Measurements from ENCODE around the gene TBC1D22A. TPM values are rescaled to one million over a fixed set of nuclear protein-coding genes. Genes with fewer than 3 reads are reported as not detected.

Gene TBC1D22A
- total and polyA plus RNA-seq, 9 of the 15 experiments (the other 6 are each of a cell fraction or from before 2014, with no cell fraction given), result 0.20 to 11.5 (median 5.2) TPM

DNA sequence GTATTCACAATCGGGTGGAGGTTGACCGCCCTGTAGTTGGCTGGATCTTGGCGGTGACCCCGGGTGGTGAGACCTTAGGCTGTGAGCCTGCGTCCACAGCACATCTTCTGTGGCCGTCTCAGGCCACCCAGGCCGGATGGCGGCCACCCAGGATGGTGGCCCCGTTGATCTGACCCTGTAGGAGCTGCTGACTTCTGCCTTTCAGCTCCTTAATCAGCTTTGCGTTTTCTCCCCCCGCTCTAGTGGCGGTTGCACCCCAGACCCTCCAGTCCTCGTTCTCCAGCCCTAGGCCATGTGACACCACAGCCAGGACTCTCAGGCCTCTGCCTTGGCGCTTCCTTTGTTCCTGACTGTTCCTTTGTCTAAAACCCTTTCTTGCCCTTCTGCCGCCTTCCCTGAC is 244.0 kb downstream of the TBC1D22A start:
- H3K9ac ChIP-seq (ENCODE audit: insufficient read depth in 1 of 2, low read depth in 2 of 2, low read length in 2 of 2), result peak overlapping the region in 1 of 2 experiments; percentile 17; a peak in 1 of 4 replicates
- FAIRE-seq (no peak), DNase-seq (ENCODE audit: extremely low read depth in 1 of 4, low spot score in 3 of 4) (no peak), ATAC-seq (no peak)
- CTCF ChIA-PET (ENCODE audit: low intra/inter-chr PET ratio), result no interaction called here
- in situ Hi-C loops (cut with MboI) (no loop called here), intact Hi-C loops (cut with micrococcal nuclease) (no loop called here)
- POLR2A ChIA-PET, result no interaction called here
- BruUV-seq (replicated peaks), result no TSS peak
- H4K20me1 ChIP-seq (replicated peaks; ENCODE audit: control insufficient read depth, insufficient read depth, low read length), result no peaks in the 10 kb centered on the region
- no peak overlapping the region for H3K27ac ChIP-seq (ENCODE audit: extremely low read depth, low read depth, low read length)
- no peak overlapping the region for H2AFZ ChIP-seq (ENCODE audit: low read depth, low read length)
- H3K9me1 ChIP-seq (ENCODE audit: control insufficient read depth, insufficient read depth, low read length), result no peaks in the 10 kb centered on the region
- no peaks in the 10 kb centered on the region for H3K27me3 ChIP-seq (ENCODE audit: control insufficient read depth in 2 of 2, insufficient read depth in 2 of 2, low read length in 2 of 2)
- H3K4me2 ChIP-seq (ENCODE audit: insufficient read depth, low read length), result no peak overlapping the region
- no peaks in the 10 kb centered on the region for H3K4me1 ChIP-seq (replicated peaks in 1 of 2; ENCODE audit: control insufficient read depth in 2 of 2, insufficient read depth in 2 of 2, low read length in 2 of 2)
- H3K79me2 ChIP-seq (ENCODE audit: control insufficient read depth, insufficient read depth, low read length), result no peaks in the 10 kb centered on the region
- no peaks in the 10 kb centered on the region for H3K9me3 ChIP-seq (replicated peaks; ENCODE audit: control insufficient read depth, insufficient read depth, low read depth, low read length)
- no peak overlapping the region for H3K4me3 ChIP-seq
- H3K36me3 ChIP-seq (ENCODE audit: control insufficient read depth, insufficient read depth, low read length), result peaks cover 4% of the 10 kb centered on the region; the same call in 2 of the 3 replicates
- WGBS (ENCODE audit: insufficient coverage, low coverage, missing lambda C conversion rate), result 95% methylated on average over 7 of the region's 15 CpGs
- TF ChIP-seq CBX8 (IDR thresholded peaks at IDR 0.05; ENCODE audit: borderline replicate concordance, extremely low read depth, low read depth, low read length, poor library complexity, severe bottlenecking) (no peak), JUN (IDR thresholded peaks at IDR 0.05; ENCODE audit: borderline replicate concordance, low read depth, low read length) (no peak), JUN (CRISPR knock-in tag; IDR thresholded peaks at IDR 0.05; ENCODE audit: borderline replicate concordance) (no peak), KAT2B (IDR thresholded peaks at IDR 0.05; ENCODE audit: low read depth, low read length) (no peak), GTF2F1 (IDR thresholded peaks at IDR 0.05; ENCODE audit: low read depth, low read length) (no peak), BRD9 (IDR thresholded peaks at IDR 0.05; ENCODE audit: low read depth, partially characterized antibody) (no peak), POLR2G (IDR thresholded peaks at IDR 0.05; ENCODE audit: low read depth, low read length) (no peak), PTTG1 (tag; IDR thresholded peaks at IDR 0.05; ENCODE audit: low read depth) (no peak), HLTF (IDR thresholded peaks at IDR 0.05) (no peak), ZNF134 (CRISPR knock-in tag; conservative IDR thresholded peaks at IDR 0.05) (no peak), ZC3H8 (IDR thresholded peaks at IDR 0.05) (no peak), PHB2 (IDR thresholded peaks at IDR 0.05; ENCODE audit: low read depth) (no peak), CEBPG (CRISPR knock-in tag; IDR thresholded peaks at IDR 0.05) (no peak), CEBPG (tag; conservative IDR thresholded peaks at IDR 0.05 in 1 of 2, IDR thresholded peaks at IDR 0.05 in 1 of 2) (no peak), E2F3 (CRISPR knock-in tag; IDR thresholded peaks at IDR 0.05) (no peak)
- TF ChIP-seq, protein P1, sequence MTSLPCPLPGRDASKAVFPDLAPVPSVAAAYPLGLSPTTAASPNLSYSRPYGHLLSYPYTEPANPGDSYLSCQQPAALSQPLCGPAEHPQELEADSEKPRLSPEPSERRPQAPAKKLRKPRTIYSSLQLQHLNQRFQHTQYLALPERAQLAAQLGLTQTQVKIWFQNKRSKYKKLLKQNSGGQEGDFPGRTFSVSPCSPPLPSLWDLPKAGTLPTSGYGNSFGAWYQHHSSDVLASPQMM (CRISPR knock-in tag; IDR thresholded peaks at IDR 0.05), result no peak
- TF ChIP-seq, protein P2, sequence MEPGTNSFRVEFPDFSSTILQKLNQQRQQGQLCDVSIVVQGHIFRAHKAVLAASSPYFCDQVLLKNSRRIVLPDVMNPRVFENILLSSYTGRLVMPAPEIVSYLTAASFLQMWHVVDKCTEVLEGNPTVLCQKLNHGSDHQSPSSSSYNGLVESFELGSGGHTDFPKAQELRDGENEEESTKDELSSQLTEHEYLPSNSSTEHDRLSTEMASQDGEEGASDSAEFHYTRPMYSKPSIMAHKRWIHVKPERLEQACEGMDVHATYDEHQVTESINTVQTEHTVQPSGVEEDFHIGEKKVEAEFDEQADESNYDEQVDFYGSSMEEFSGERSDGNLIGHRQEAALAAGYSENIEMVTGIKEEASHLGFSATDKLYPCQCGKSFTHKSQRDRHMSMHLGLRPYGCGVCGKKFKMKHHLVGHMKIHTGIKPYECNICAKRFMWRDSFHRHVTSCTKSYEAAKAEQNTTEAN (CRISPR knock-in tag; IDR thresholded peaks at IDR 0.05), result no peak
- TF ChIP-seq, protein P3, sequence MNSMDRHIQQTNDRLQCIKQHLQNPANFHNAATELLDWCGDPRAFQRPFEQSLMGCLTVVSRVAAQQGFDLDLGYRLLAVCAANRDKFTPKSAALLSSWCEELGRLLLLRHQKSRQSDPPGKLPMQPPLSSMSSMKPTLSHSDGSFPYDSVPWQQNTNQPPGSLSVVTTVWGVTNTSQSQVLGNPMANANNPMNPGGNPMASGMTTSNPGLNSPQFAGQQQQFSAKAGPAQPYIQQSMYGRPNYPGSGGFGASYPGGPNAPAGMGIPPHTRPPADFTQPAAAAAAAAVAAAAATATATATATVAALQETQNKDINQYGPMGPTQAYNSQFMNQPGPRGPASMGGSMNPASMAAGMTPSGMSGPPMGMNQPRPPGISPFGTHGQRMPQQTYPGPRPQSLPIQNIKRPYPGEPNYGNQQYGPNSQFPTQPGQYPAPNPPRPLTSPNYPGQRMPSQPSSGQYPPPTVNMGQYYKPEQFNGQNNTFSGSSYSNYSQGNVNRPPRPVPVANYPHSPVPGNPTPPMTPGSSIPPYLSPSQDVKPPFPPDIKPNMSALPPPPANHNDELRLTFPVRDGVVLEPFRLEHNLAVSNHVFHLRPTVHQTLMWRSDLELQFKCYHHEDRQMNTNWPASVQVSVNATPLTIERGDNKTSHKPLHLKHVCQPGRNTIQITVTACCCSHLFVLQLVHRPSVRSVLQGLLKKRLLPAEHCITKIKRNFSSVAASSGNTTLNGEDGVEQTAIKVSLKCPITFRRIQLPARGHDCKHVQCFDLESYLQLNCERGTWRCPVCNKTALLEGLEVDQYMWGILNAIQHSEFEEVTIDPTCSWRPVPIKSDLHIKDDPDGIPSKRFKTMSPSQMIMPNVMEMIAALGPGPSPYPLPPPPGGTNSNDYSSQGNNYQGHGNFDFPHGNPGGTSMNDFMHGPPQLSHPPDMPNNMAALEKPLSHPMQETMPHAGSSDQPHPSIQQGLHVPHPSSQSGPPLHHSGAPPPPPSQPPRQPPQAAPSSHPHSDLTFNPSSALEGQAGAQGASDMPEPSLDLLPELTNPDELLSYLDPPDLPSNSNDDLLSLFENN (IDR thresholded peaks at IDR 0.05; ENCODE audit: low read depth in 2 of 2, low read length in 2 of 2), result no peak

Data from K562 (cell line).